H9 (cell line): ENCODE results near the gene CERS3. TPM values are rescaled to one million over a fixed set of nuclear protein-coding genes. Genes with fewer than 3 reads are reported as not detected.

ENCODE experiments used
- DNase-seq: peaks from one replicate; pipeline ENCODE4 v3.0.0-alpha.2; 2017
- H2AFZ ChIP-seq: one replicate; pipeline ENCODE4 v1.6.1; 2013; ENCODE audit warnings: mild to moderate bottlenecking, low read length, control low read depth, moderate library complexity
- H2AK5ac ChIP-seq: 2 replicates; pipeline ENCODE4 v1.6.1; 2013; ENCODE audit warnings: low read length, control low read depth, mixed read lengths; ENCODE audit not compliant: insufficient read length
- H2BK120ac ChIP-seq: one replicate; pipeline ENCODE4 v1.6.1; 2013; ENCODE audit warnings: low read depth, mild to moderate bottlenecking, low read length, control low read depth, inconsistent platforms; ENCODE audit not compliant: poor library complexity, severe bottlenecking
- H2BK12ac ChIP-seq: 2 replicates; pipeline ENCODE4 v1.6.1; 2013; ENCODE audit warnings: low read length, control low read depth, mixed read lengths, low read depth; ENCODE audit not compliant: insufficient read length
- H2BK15ac ChIP-seq: 2 replicates; pipeline ENCODE4 v1.6.1; 2013; ENCODE audit warnings: low read depth, low read length, control low read depth
- H2BK20ac ChIP-seq: one replicate; pipeline ENCODE4 v1.6.1; 2013; ENCODE audit warnings: low read depth, mild to moderate bottlenecking, low read length, control low read depth, inconsistent platforms; ENCODE audit not compliant: poor library complexity, severe bottlenecking
- H2BK5ac ChIP-seq: 2 replicates; pipeline ENCODE4 v1.6.1; 2013; ENCODE audit warnings: low read length, control low read depth, mixed read lengths; ENCODE audit not compliant: insufficient read length
- H3K14ac ChIP-seq: 2 replicates; pipeline ENCODE4 v1.6.1; 2013; ENCODE audit warnings: low read length, control low read depth; ENCODE audit not compliant: insufficient read depth
- H3K18ac ChIP-seq: 2 replicates; pipeline ENCODE4 v1.6.1; 2013; ENCODE audit warnings: low read depth, mild to moderate bottlenecking, mixed read lengths, low read length, control low read depth; ENCODE audit not compliant: insufficient read length
- H3K23ac ChIP-seq: 2 replicates; pipeline ENCODE4 v1.6.1; 2013; ENCODE audit warnings: low read length, control low read depth, mixed read lengths, low read depth; ENCODE audit not compliant: insufficient read length
- H3K23me2 ChIP-seq: 2 replicates; pipeline ENCODE4 v1.6.1; 2013; ENCODE audit warnings: low read depth, mild to moderate bottlenecking, mixed read lengths, low read length, control low read depth; ENCODE audit not compliant: insufficient read length, poor library complexity, severe bottlenecking
- H3K27ac ChIP-seq: 2 replicates; pipeline ENCODE4 v1.5.1; 2013; ENCODE audit warnings: low read length, control low read depth, mixed read lengths, low read depth; ENCODE audit not compliant: insufficient read length
- H3K27me3 ChIP-seq: 2 replicates; pipeline ENCODE4 v1.6.1; 2013; ENCODE audit warnings: low read length, control low read depth, inconsistent platforms; ENCODE audit not compliant: insufficient read depth
- H3K4ac ChIP-seq: 2 replicates; pipeline ENCODE4 v1.6.1; 2013; ENCODE audit warnings: low read depth, mild to moderate bottlenecking, control low read depth, inconsistent platforms, low read length, moderate library complexity
- H3K4me1 ChIP-seq: 2 replicates; pipeline ENCODE4 v1.6.1; 2013; ENCODE audit warnings: low read length, control low read depth, inconsistent platforms; ENCODE audit not compliant: insufficient read depth
- H3K4me2 ChIP-seq: 2 replicates; pipeline ENCODE4 v1.6.1; 2013; ENCODE audit warnings: low read length, control low read depth, mixed read lengths; ENCODE audit not compliant: insufficient read length, insufficient read depth
- H3K56ac ChIP-seq: 2 replicates; pipeline ENCODE4 v1.6.1; 2013; ENCODE audit warnings: low read depth, mild to moderate bottlenecking, mixed read lengths, low read length, control low read depth; ENCODE audit not compliant: insufficient read length
- H3K79me1 ChIP-seq: 2 replicates; pipeline ENCODE4 v1.6.1; 2013; ENCODE audit warnings: low read depth, mild to moderate bottlenecking, moderate library complexity, low read length, control low read depth, inconsistent platforms; ENCODE audit not compliant: insufficient read depth, poor library complexity, severe bottlenecking
- H3K79me2 ChIP-seq: 2 replicates; pipeline ENCODE4 v1.6.1; 2013; ENCODE audit warnings: low read length, control low read depth, inconsistent platforms; ENCODE audit not compliant: insufficient read depth
- H3K9ac ChIP-seq: 2 replicates; pipeline ENCODE4 v1.6.1; 2013; ENCODE audit warnings: low read length, control low read depth, mixed read lengths; ENCODE audit not compliant: insufficient read length; ENCODE audit errors: extremely low read depth
- H3K9me3 ChIP-seq: one replicate; pipeline ENCODE4 v1.6.1; 2013; ENCODE audit warnings: low read depth, low read length, inconsistent platforms; ENCODE audit not compliant: control insufficient read depth
- H3T11ph ChIP-seq: one replicate; pipeline ENCODE4 v1.6.1; 2013; ENCODE audit warnings: mild to moderate bottlenecking, low read length, control low read depth, inconsistent platforms
- H4K20me1 ChIP-seq: one replicate; pipeline ENCODE4 v1.6.1; 2013; ENCODE audit not compliant: control insufficient read depth, insufficient read length, insufficient read depth
- H4K5ac ChIP-seq: 2 replicates; pipeline ENCODE4 v1.6.1; 2013; ENCODE audit warnings: low read depth, mild to moderate bottlenecking, mixed read lengths, low read length, control low read depth; ENCODE audit not compliant: insufficient read length
- H4K8ac ChIP-seq: replicated peaks from 2 replicates; pipeline ENCODE4 v1.6.1; 2013; ENCODE audit warnings: low read length, control low read depth, mixed read lengths, low read depth; ENCODE audit not compliant: insufficient read length
- H4K91ac ChIP-seq: 2 replicates; pipeline ENCODE4 v1.6.1; 2013; ENCODE audit warnings: low read depth, mild to moderate bottlenecking, moderate library complexity, mixed read lengths, low read length, control low read depth; ENCODE audit not compliant: insufficient read length
- H3K27ac Mint-ChIP-seq, 3 experiments: 2 replicates in 2 of 3; 3 replicates in 1 of 3; pipeline ENCODE4 v1.8.0; 2020 to 2021; ENCODE audit warnings: mixed read lengths in 3 of 3, mild to moderate bottlenecking in 1 of 3, moderate library complexity in 1 of 3
- H3K27me3 Mint-ChIP-seq: 2 replicates; pipeline ENCODE4 v1.8.0; 2021; ENCODE audit warnings: low read depth, mild to moderate bottlenecking, moderate library complexity, mixed read lengths
- H3K36me3 Mint-ChIP-seq, 3 experiments: 2 replicates in 2 of 3; 3 replicates in 1 of 3; pipeline ENCODE4 v1.8.0; 2020 to 2021; ENCODE audit warnings: low read depth in 3 of 3, mixed read lengths in 3 of 3; ENCODE audit not compliant: insufficient read depth in 1 of 3
- H3K4me1 Mint-ChIP-seq, 2 experiments: 2 replicates each; pipeline ENCODE4 v1.8.0; 2020; ENCODE audit warnings: mixed read lengths in 2 of 2
- H3K4me3 Mint-ChIP-seq, 2 experiments: 2 replicates in 1 of 2; 3 replicates in 1 of 2; pipeline ENCODE4 v1.8.0; 2020 to 2021; ENCODE audit warnings: mild to moderate bottlenecking in 2 of 2, mixed read lengths in 2 of 2, moderate library complexity in 1 of 2
- H3K9me3 Mint-ChIP-seq, 2 experiments: 2 replicates in 1 of 2; 3 replicates in 1 of 2; pipeline ENCODE4 v1.8.0; 2020; ENCODE audit warnings: mild to moderate bottlenecking in 2 of 2, mixed read lengths in 2 of 2, moderate library complexity in 1 of 2
- WGBS: extraction: QIAGEN DNeasy Blood & Tissue Kit; methylation state at CpG from one replicate; pipeline ENCODE4 v1.1.7; 2013; ENCODE audit warnings: missing lambda C conversion rate, low lambda C conversion rate, mixed read lengths; ENCODE audit not compliant: insufficient read length; ENCODE audit errors: extremely low coverage; 5-methylcytosine and 5-hydroxymethylcytosine counted together
- total RNA-seq: library from RNA; stranded (reverse); gene quantifications from 2 replicates; pipeline ENCODE4 v1.2.1, GENCODE V29; 2021
- TF ChIP-seq, protein P1 (sequence below): fragments of 200-600 bp; sonication (generic); conservative IDR thresholded peaks from 3 replicates; pipeline ENCODE4 v1.8.0; 2021; ENCODE audit warnings: antibody characterized with exemption, mild to moderate bottlenecking

Gene CERS3
- total RNA-seq, 1 experiment from 2014 or later, result 1.4 TPM

DNA sequence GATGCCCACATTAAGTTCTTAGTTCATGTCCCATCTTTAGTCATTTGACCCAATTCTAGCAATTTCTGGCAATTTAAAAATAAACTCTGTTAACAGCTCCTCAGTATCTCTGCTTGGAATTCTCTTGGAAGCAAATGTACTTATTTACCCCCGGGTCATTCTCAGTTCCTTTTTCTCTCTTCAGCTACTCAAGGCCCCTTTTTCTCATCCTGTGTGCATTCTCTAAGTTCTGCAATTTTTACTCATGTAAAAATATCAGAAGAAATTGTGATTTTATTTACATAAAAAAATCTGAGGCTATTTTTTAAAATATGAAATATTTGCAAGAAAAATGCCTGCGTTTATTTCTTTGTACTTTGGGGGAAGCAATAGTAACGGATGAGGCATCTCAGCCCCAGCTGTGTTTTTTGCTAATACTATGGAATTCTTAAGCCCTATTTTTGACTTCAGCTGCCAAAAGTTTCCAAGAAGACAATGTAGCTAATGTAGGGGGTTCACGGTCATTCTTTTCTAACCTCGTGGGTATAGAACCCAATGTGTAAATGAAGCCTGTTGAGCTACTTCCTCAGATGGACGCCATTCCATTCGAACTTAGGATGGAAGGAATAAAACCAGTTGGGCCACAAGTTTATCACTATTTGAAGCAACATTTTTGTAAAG, 20.0 kb downstream of the CERS3 start:
- Histone ChIP-seq H3K9me3 (no peaks in the 10 kb centered on the region), H3K4me2 (no peak overlapping the region), H2AFZ (no peak overlapping the region), H3K27me3 (no peaks in the 10 kb centered on the region), H3K56ac (no peak overlapping the region), H2BK20ac (no peak overlapping the region), H4K91ac (no peak overlapping the region), H2BK5ac (no peak overlapping the region), H3K4ac (no peak overlapping the region), H3K18ac (no peak overlapping the region), H3K79me1 (no peaks in the 10 kb centered on the region), H2BK120ac (no peak overlapping the region), H3K23me2 (no peaks in the 10 kb centered on the region), H2BK12ac (no peak overlapping the region), H2BK15ac (no peak overlapping the region), H3K79me2 (no peaks in the 10 kb centered on the region), H3K27ac (no peak overlapping the region), H4K20me1 (no peaks in the 10 kb centered on the region), H4K5ac (no peak overlapping the region), H3K9ac (no peak overlapping the region), H4K8ac (no peak overlapping the region), H3K23ac (no peak overlapping the region), H3K4me1 (no peaks in the 10 kb centered on the region), H3T11ph (no peak overlapping the region), H2AK5ac (no peak overlapping the region), H3K14ac (no peak overlapping the region)
- no peak for DNase-seq
- Mint-ChIP-seq H3K27ac (no peak overlapping the region), H3K9me3 (no peaks in the 10 kb centered on the region), H3K27me3 (no peaks in the 10 kb centered on the region; the same call in none of the 2 replicates), H3K4me1 (peaks cover 0 to 4% of the 10 kb centered on the region in 2 experiments; a peak in 2 of 4 replicates), H3K36me3 (no peaks in the 10 kb centered on the region), H3K4me3 (no peak overlapping the region)
- TF ChIP-seq, protein P1, sequence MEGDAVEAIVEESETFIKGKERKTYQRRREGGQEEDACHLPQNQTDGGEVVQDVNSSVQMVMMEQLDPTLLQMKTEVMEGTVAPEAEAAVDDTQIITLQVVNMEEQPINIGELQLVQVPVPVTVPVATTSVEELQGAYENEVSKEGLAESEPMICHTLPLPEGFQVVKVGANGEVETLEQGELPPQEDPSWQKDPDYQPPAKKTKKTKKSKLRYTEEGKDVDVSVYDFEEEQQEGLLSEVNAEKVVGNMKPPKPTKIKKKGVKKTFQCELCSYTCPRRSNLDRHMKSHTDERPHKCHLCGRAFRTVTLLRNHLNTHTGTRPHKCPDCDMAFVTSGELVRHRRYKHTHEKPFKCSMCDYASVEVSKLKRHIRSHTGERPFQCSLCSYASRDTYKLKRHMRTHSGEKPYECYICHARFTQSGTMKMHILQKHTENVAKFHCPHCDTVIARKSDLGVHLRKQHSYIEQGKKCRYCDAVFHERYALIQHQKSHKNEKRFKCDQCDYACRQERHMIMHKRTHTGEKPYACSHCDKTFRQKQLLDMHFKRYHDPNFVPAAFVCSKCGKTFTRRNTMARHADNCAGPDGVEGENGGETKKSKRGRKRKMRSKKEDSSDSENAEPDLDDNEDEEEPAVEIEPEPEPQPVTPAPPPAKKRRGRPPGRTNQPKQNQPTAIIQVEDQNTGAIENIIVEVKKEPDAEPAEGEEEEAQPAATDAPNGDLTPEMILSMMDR, result no peak
- WGBS, result no CpG with 5 or more reads among the region's 7 CpGs
